H9 (cell line): ENCODE measurements around the gene TECPR2. TPM values are rescaled to one million over a fixed set of nuclear protein-coding genes. Genes with fewer than 3 reads are reported as not detected.

Experiments
- DNase-seq: peaks from one replicate; pipeline ENCODE4 v3.0.0-alpha.2; 2017
- H2AFZ ChIP-seq: one replicate; pipeline ENCODE4 v1.6.1; 2013; ENCODE audit warnings: mild to moderate bottlenecking, low read length, control low read depth, moderate library complexity
- H2AK5ac ChIP-seq: 2 replicates; pipeline ENCODE4 v1.6.1; 2013; ENCODE audit warnings: low read length, control low read depth, mixed read lengths; ENCODE audit not compliant: insufficient read length
- H2BK120ac ChIP-seq: one replicate; pipeline ENCODE4 v1.6.1; 2013; ENCODE audit warnings: low read depth, mild to moderate bottlenecking, low read length, control low read depth, inconsistent platforms; ENCODE audit not compliant: poor library complexity, severe bottlenecking
- H2BK12ac ChIP-seq: 2 replicates; pipeline ENCODE4 v1.6.1; 2013; ENCODE audit warnings: low read length, control low read depth, mixed read lengths, low read depth; ENCODE audit not compliant: insufficient read length
- H2BK15ac ChIP-seq: 2 replicates; pipeline ENCODE4 v1.6.1; 2013; ENCODE audit warnings: low read depth, low read length, control low read depth
- H2BK20ac ChIP-seq: one replicate; pipeline ENCODE4 v1.6.1; 2013; ENCODE audit warnings: low read depth, mild to moderate bottlenecking, low read length, control low read depth, inconsistent platforms; ENCODE audit not compliant: poor library complexity, severe bottlenecking
- H2BK5ac ChIP-seq: 2 replicates; pipeline ENCODE4 v1.6.1; 2013; ENCODE audit warnings: low read length, control low read depth, mixed read lengths; ENCODE audit not compliant: insufficient read length
- H3K14ac ChIP-seq: 2 replicates; pipeline ENCODE4 v1.6.1; 2013; ENCODE audit warnings: low read length, control low read depth; ENCODE audit not compliant: insufficient read depth
- H3K18ac ChIP-seq: 2 replicates; pipeline ENCODE4 v1.6.1; 2013; ENCODE audit warnings: low read depth, mild to moderate bottlenecking, mixed read lengths, low read length, control low read depth; ENCODE audit not compliant: insufficient read length
- H3K23ac ChIP-seq: 2 replicates; pipeline ENCODE4 v1.6.1; 2013; ENCODE audit warnings: low read length, control low read depth, mixed read lengths, low read depth; ENCODE audit not compliant: insufficient read length
- H3K23me2 ChIP-seq: 2 replicates; pipeline ENCODE4 v1.6.1; 2013; ENCODE audit warnings: low read depth, mild to moderate bottlenecking, mixed read lengths, low read length, control low read depth; ENCODE audit not compliant: insufficient read length, poor library complexity, severe bottlenecking
- H3K27ac ChIP-seq: 2 replicates; pipeline ENCODE4 v1.5.1; 2013; ENCODE audit warnings: low read length, control low read depth, mixed read lengths, low read depth; ENCODE audit not compliant: insufficient read length
- H3K27me3 ChIP-seq: 2 replicates; pipeline ENCODE4 v1.6.1; 2013; ENCODE audit warnings: low read length, control low read depth, inconsistent platforms; ENCODE audit not compliant: insufficient read depth
- H3K4ac ChIP-seq: 2 replicates; pipeline ENCODE4 v1.6.1; 2013; ENCODE audit warnings: low read depth, mild to moderate bottlenecking, control low read depth, inconsistent platforms, low read length, moderate library complexity
- H3K4me1 ChIP-seq: 2 replicates; pipeline ENCODE4 v1.6.1; 2013; ENCODE audit warnings: low read length, control low read depth, inconsistent platforms; ENCODE audit not compliant: insufficient read depth
- H3K4me2 ChIP-seq: 2 replicates; pipeline ENCODE4 v1.6.1; 2013; ENCODE audit warnings: low read length, control low read depth, mixed read lengths; ENCODE audit not compliant: insufficient read length, insufficient read depth
- H3K56ac ChIP-seq: 2 replicates; pipeline ENCODE4 v1.6.1; 2013; ENCODE audit warnings: low read depth, mild to moderate bottlenecking, mixed read lengths, low read length, control low read depth; ENCODE audit not compliant: insufficient read length
- H3K79me1 ChIP-seq: 2 replicates; pipeline ENCODE4 v1.6.1; 2013; ENCODE audit warnings: low read depth, mild to moderate bottlenecking, moderate library complexity, low read length, control low read depth, inconsistent platforms; ENCODE audit not compliant: insufficient read depth, poor library complexity, severe bottlenecking
- H3K79me2 ChIP-seq: 2 replicates; pipeline ENCODE4 v1.6.1; 2013; ENCODE audit warnings: low read length, control low read depth, inconsistent platforms; ENCODE audit not compliant: insufficient read depth
- H3K9ac ChIP-seq: 2 replicates; pipeline ENCODE4 v1.6.1; 2013; ENCODE audit warnings: low read length, control low read depth, mixed read lengths; ENCODE audit not compliant: insufficient read length; ENCODE audit errors: extremely low read depth
- H3K9me3 ChIP-seq: one replicate; pipeline ENCODE4 v1.6.1; 2013; ENCODE audit warnings: low read depth, low read length, inconsistent platforms; ENCODE audit not compliant: control insufficient read depth
- H3T11ph ChIP-seq: one replicate; pipeline ENCODE4 v1.6.1; 2013; ENCODE audit warnings: mild to moderate bottlenecking, low read length, control low read depth, inconsistent platforms
- H4K20me1 ChIP-seq: one replicate; pipeline ENCODE4 v1.6.1; 2013; ENCODE audit not compliant: control insufficient read depth, insufficient read length, insufficient read depth
- H4K5ac ChIP-seq: 2 replicates; pipeline ENCODE4 v1.6.1; 2013; ENCODE audit warnings: low read depth, mild to moderate bottlenecking, mixed read lengths, low read length, control low read depth; ENCODE audit not compliant: insufficient read length
- H4K8ac ChIP-seq: replicated peaks from 2 replicates; pipeline ENCODE4 v1.6.1; 2013; ENCODE audit warnings: low read length, control low read depth, mixed read lengths, low read depth; ENCODE audit not compliant: insufficient read length
- H4K91ac ChIP-seq: 2 replicates; pipeline ENCODE4 v1.6.1; 2013; ENCODE audit warnings: low read depth, mild to moderate bottlenecking, moderate library complexity, mixed read lengths, low read length, control low read depth; ENCODE audit not compliant: insufficient read length
- H3K27ac Mint-ChIP-seq, 3 experiments: 2 replicates in 2 of 3; 3 replicates in 1 of 3; pipeline ENCODE4 v1.8.0; 2020 to 2021; ENCODE audit warnings: mixed read lengths in 3 of 3, mild to moderate bottlenecking in 1 of 3, moderate library complexity in 1 of 3
- H3K27me3 Mint-ChIP-seq: 2 replicates; pipeline ENCODE4 v1.8.0; 2021; ENCODE audit warnings: low read depth, mild to moderate bottlenecking, moderate library complexity, mixed read lengths
- H3K36me3 Mint-ChIP-seq, 3 experiments: 2 replicates in 2 of 3; 3 replicates in 1 of 3; pipeline ENCODE4 v1.8.0; 2020 to 2021; ENCODE audit warnings: low read depth in 3 of 3, mixed read lengths in 3 of 3; ENCODE audit not compliant: insufficient read depth in 1 of 3
- H3K4me1 Mint-ChIP-seq, 2 experiments: 2 replicates each; pipeline ENCODE4 v1.8.0; 2020; ENCODE audit warnings: mixed read lengths in 2 of 2
- H3K4me3 Mint-ChIP-seq, 2 experiments: 2 replicates in 1 of 2; 3 replicates in 1 of 2; pipeline ENCODE4 v1.8.0; 2020 to 2021; ENCODE audit warnings: mild to moderate bottlenecking in 2 of 2, mixed read lengths in 2 of 2, moderate library complexity in 1 of 2
- H3K9me3 Mint-ChIP-seq, 2 experiments: 2 replicates in 1 of 2; 3 replicates in 1 of 2; pipeline ENCODE4 v1.8.0; 2020; ENCODE audit warnings: mild to moderate bottlenecking in 2 of 2, mixed read lengths in 2 of 2, moderate library complexity in 1 of 2
- CTCF ChIP-seq: fragments of 200-600 bp; sonication (generic); conservative IDR thresholded peaks from 3 replicates; pipeline ENCODE4 v1.8.0; 2021; ENCODE audit warnings: antibody characterized with exemption, mild to moderate bottlenecking
- WGBS: extraction: QIAGEN DNeasy Blood & Tissue Kit; methylation state at CpG from one replicate; pipeline ENCODE4 v1.1.7; 2013; ENCODE audit warnings: missing lambda C conversion rate, low lambda C conversion rate, mixed read lengths; ENCODE audit not compliant: insufficient read length; ENCODE audit errors: extremely low coverage; 5-methylcytosine and 5-hydroxymethylcytosine counted together
- total RNA-seq: library from RNA; stranded (reverse); gene quantifications from 2 replicates; pipeline ENCODE4 v1.2.1, GENCODE V29; 2021

The TECPR2 gene
- total RNA-seq, 1 experiment from 2014 or later = 15.4 TPM

GRCh38 chr14:102317564-102318248, 45.0 kb upstream of the TECPR2 start:
- Histone ChIP-seq H2AK5ac (no peak overlapping the region), H3K18ac (no peak overlapping the region), H2BK20ac (no peak overlapping the region), H3K79me1 (no peaks in the 10 kb centered on the region), H4K5ac (no peak overlapping the region), H3K14ac (no peak overlapping the region), H4K20me1 (no peaks in the 10 kb centered on the region), H3K56ac (no peak overlapping the region), H2BK12ac (no peak overlapping the region), H3K4me2 (peak overlapping the region; percentile 50), H3K4me1 (no peaks in the 10 kb centered on the region; the same call in 1 of the 2 replicates), H3K9ac (no peak overlapping the region), H4K91ac (no peak overlapping the region), H3K27me3 (no peaks in the 10 kb centered on the region; the same call in 1 of the 2 replicates), H2BK15ac (no peak overlapping the region), H2BK5ac (no peak overlapping the region), H3T11ph (no peak overlapping the region), H3K23me2 (peaks cover 21% of the 10 kb centered on the region), H2AFZ (no peak overlapping the region), H2BK120ac (no peak overlapping the region), H3K79me2 (no peaks in the 10 kb centered on the region), H3K4ac (no peak overlapping the region), H3K23ac (no peak overlapping the region), H4K8ac (no peak overlapping the region), H3K27ac (no peak overlapping the region), H3K9me3 (no peaks in the 10 kb centered on the region)
- H3K27ac Mint-ChIP-seq = peak overlapping the region in 2 of 3 experiments; percentile 83 to 97; a peak in 5 of 7 replicates
- no peak for DNase-seq
- no CpG with 5 or more reads among the region's 12 CpGs for WGBS
- H3K36me3 Mint-ChIP-seq = no peaks in the 10 kb centered on the region; a peak in 2 of 7 replicates
- TF ChIP-seq CTCF = 0 out of 3 replicates have a peak, but pooled peaks have one; percentile 17
- H3K4me3 Mint-ChIP-seq = peak overlapping the region; percentile 88 to 94
- H3K4me1 Mint-ChIP-seq = peaks cover 40 to 48% of the 10 kb centered on the region in 2 experiments
- no peaks in the 10 kb centered on the region; a peak in 1 of 5 replicates for H3K9me3 Mint-ChIP-seq
- H3K27me3 Mint-ChIP-seq = peaks cover 35% of the 10 kb centered on the region
